ENCODE data around the gene GLI3.

DNA sequence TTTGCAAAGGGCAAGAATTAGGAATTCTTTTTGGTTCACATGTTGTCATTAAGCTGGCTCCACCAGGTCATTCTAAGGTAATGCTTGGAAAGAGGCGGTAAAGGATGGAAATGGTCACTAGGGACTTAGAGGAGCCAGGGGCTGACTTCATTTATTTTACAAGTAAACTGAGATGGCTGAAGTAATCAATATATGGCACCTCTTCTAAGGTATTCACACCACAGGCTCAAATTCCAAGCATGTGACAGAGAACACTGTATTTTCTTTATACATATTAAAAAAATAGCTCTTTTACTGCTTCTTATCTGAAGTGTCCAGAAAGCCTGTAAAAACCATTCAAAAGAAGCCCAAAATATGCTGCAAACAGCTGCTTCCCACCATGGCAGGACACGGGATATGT, 239.0 kb downstream of the GLI3 start:
- TF ChIP-seq, protein P1, sequence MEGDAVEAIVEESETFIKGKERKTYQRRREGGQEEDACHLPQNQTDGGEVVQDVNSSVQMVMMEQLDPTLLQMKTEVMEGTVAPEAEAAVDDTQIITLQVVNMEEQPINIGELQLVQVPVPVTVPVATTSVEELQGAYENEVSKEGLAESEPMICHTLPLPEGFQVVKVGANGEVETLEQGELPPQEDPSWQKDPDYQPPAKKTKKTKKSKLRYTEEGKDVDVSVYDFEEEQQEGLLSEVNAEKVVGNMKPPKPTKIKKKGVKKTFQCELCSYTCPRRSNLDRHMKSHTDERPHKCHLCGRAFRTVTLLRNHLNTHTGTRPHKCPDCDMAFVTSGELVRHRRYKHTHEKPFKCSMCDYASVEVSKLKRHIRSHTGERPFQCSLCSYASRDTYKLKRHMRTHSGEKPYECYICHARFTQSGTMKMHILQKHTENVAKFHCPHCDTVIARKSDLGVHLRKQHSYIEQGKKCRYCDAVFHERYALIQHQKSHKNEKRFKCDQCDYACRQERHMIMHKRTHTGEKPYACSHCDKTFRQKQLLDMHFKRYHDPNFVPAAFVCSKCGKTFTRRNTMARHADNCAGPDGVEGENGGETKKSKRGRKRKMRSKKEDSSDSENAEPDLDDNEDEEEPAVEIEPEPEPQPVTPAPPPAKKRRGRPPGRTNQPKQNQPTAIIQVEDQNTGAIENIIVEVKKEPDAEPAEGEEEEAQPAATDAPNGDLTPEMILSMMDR (IDR thresholded peaks at IDR 0.05; ENCODE audit: insufficient read depth, low read depth, low read length): no peak
- TF ChIP-seq EZH2 (IDR thresholded peaks at IDR 0.05; ENCODE audit: insufficient read depth, low read length): no peak
